ENCODE measurements around the gene CYP4V2. TPM values are rescaled to one million over a fixed set of nuclear protein-coding genes. Genes with fewer than 3 reads are reported as not detected.

Gene CYP4V2
- total and polyA plus RNA-seq, 11 donors = 14.4 to 44.6 (median 26.0) TPM

- Histone ChIP-seq H3K36me3 (peaks cover 0 to 25% (median 6%) of the 10 kb centered on the region in 9 donors), H3K4me1 (peaks cover 0 to 22% (median 0%) of the 10 kb centered on the region in 12 donors), H3K27me3 (no peaks in the 10 kb centered on the region), H3K9me3 (no peaks in the 10 kb centered on the region), H3K4me3 (peak overlapping the region in 9 of 12 donors; percentile 5 to 56 (median 33)), H3K27ac (peak overlapping the region in 3 of 12 donors; percentile 59 to 69 (median 63))
- DNase-seq = peak in 1 of 5 donors; percentile 46
- no peak for ATAC-seq
- intact Hi-C loops (cut with DNase I) = no loop called here
- TF ChIP-seq CTCF (IDR thresholded peaks at IDR 0.05) (no peak), POLR2A (IDR thresholded peaks at IDR 0.05) (no peak)
- WGBS, 4 donors = 50 to 82% (median 56%) methylated on average over 44 to 45 of the region's 45 CpGs
Measured at GRCh38 chr4:186204103-186204559, 12.8 kb downstream of the CYP4V2 start.

- Histone ChIP-seq H3K27me3 (no peaks in the 10 kb centered on the region), H3K4me1 (peaks cover 0 to 22% (median 0%) of the 10 kb centered on the region in 12 donors), H3K4me3 (peak overlapping the region in 9 of 12 donors; percentile 5 to 56 (median 33)), H3K36me3 (peaks cover 0 to 25% (median 10%) of the 10 kb centered on the region in 9 donors), H3K9me3 (no peaks in the 10 kb centered on the region), H3K27ac (peak overlapping the region in 3 of 12 donors; percentile 41 to 69 (median 63))
- DNase-seq = no peak
- TF ChIP-seq POLR2A (IDR thresholded peaks at IDR 0.05) (no peak), CTCF (IDR thresholded peaks at IDR 0.05) (no peak)
- no peak for ATAC-seq
- WGBS, 4 donors = 91 to 97% (median 91%) methylated on average over 13 of the region's 13 CpGs
- intact Hi-C loops (cut with DNase I) = no loop called here
Measured at GRCh38 chr4:186204686-186205085, 13.3 kb downstream of the CYP4V2 start.

- DNase-seq (no peak), ATAC-seq (no peak)
- Histone ChIP-seq H3K4me3 (no peak overlapping the region), H3K36me3 (peaks cover 0 to 29% (median 15%) of the 10 kb centered on the region in 9 donors), H3K4me1 (peaks cover 0 to 19% (median 0%) of the 10 kb centered on the region in 12 donors), H3K9me3 (no peaks in the 10 kb centered on the region), H3K27me3 (no peaks in the 10 kb centered on the region), H3K27ac (peak overlapping the region in 1 of 12 donors; percentile 63)
- WGBS, 4 donors = 90 to 93% (median 92%) methylated on average over 8 of the region's 8 CpGs
- intact Hi-C loops (cut with DNase I) = no loop called here
- TF ChIP-seq CTCF (IDR thresholded peaks at IDR 0.05) (no peak), POLR2A (IDR thresholded peaks at IDR 0.05) (no peak)
Measured at GRCh38 chr4:186205156-186205555, 13.8 kb downstream of the CYP4V2 start.

GRCh38 chr4:186216465-186217024 lies 25.2 kb downstream of the CYP4V2 start:
- H3K36me3 ChIP-seq = peaks cover 0 to 14% (median 0%) of the 10 kb centered on the region in 9 donors
- ATAC-seq (no peak), DNase-seq (no peak)
- 48 to 65% (median 57%) methylated on average over 8 of the region's 8 CpGs for WGBS, 4 donors
- no peaks in the 10 kb centered on the region for H3K4me1 ChIP-seq
- no peak overlapping the region for H3K27ac ChIP-seq
- no peaks in the 10 kb centered on the region for H3K27me3 ChIP-seq
- TF ChIP-seq CTCF (IDR thresholded peaks at IDR 0.05) = no peak
- TF ChIP-seq POLR2A (IDR thresholded peaks at IDR 0.05) = no peak
- no peaks in the 10 kb centered on the region for H3K9me3 ChIP-seq
- H3K4me3 ChIP-seq = no peak overlapping the region
- intact Hi-C loops (cut with DNase I) = no loop called here

Data from heart left ventricle (tissue), 16 donors.